SU-DHL-6 (cell line): ENCODE data around the gene GRAMD1A.

Source experiments
- H2AFZ ChIP-seq: fragments of 200-600 bp; sonication (generic); 2 replicates; pipeline ENCODE4 v1.6.1; 2014; ENCODE audit warnings: low read depth, mild to moderate bottlenecking, moderate library complexity, mixed read lengths, antibody characterized with exemption, low read length; ENCODE audit not compliant: severe bottlenecking
- H3F3A ChIP-seq: fragments of 200-600 bp; shearing (Covaris generic); 2 replicates; pipeline ENCODE4 v1.6.0; 2016; ENCODE audit warnings: antibody characterized with exemption, mild to moderate bottlenecking; ENCODE audit not compliant: insufficient read depth
- H3K27ac ChIP-seq: fragments of 200-600 bp; sonication (generic); 2 replicates; pipeline ENCODE4 v1.5.1; 2016; ENCODE audit warnings: low read depth, mild to moderate bottlenecking, low read length, moderate library complexity, mixed read lengths
- H3K27me3 ChIP-seq: fragments of 200-600 bp; sonication (generic), shearing (Covaris generic); 2 replicates; pipeline ENCODE4 v1.6.0; 2014; ENCODE audit warnings: mild to moderate bottlenecking, low read length
- H3K36me3 ChIP-seq: fragments of 200-600 bp; sonication (generic); 2 replicates; pipeline ENCODE4 v1.6.1; 2014; ENCODE audit warnings: mild to moderate bottlenecking, low read length, mixed read lengths
- H3K4me2 ChIP-seq: fragments of 300-600, 200-600 bp; shearing (Covaris generic), sonication (generic); 2 replicates; pipeline ENCODE4 v1.6.0; 2014; ENCODE audit warnings: low read length, low read depth, mild to moderate bottlenecking; ENCODE audit not compliant: poor library complexity, severe bottlenecking
- H3K4me3 ChIP-seq: fragments of 200-600 bp; sonication (generic); 2 replicates; pipeline ENCODE4 v1.5.1; 2014; ENCODE audit warnings: antibody characterized with exemption, low read length, mild to moderate bottlenecking, mixed read lengths; ENCODE audit not compliant: insufficient read depth, poor library complexity, severe bottlenecking
- H3K79me2 ChIP-seq: fragments of 200-600 bp; sonication (generic); 2 replicates; pipeline ENCODE4 v1.6.1; 2014; ENCODE audit warnings: mild to moderate bottlenecking, low read length, moderate library complexity; ENCODE audit not compliant: insufficient read depth
- H3K9ac ChIP-seq: fragments of 200-600 bp; sonication (generic); 2 replicates; pipeline ENCODE4 v1.7.0; 2014; ENCODE audit warnings: mild to moderate bottlenecking, low read length
- H3K9me2 ChIP-seq: fragments of 200-600 bp; sonication (generic); replicated peaks from 2 replicates; pipeline ENCODE4 v1.6.1; 2014; ENCODE audit warnings: low read length; ENCODE audit not compliant: insufficient read depth
- H3K9me3 ChIP-seq: fragments of 200-600 bp; sonication (generic); 2 replicates; pipeline ENCODE4 v1.6.1; 2014; ENCODE audit warnings: low read length, mixed read lengths; ENCODE audit not compliant: insufficient read depth
- H4K20me1 ChIP-seq: fragments of 200-600 bp; sonication (generic); 2 replicates; pipeline ENCODE4 v1.6.1; 2014; ENCODE audit warnings: low read depth, mild to moderate bottlenecking, antibody characterized with exemption, low read length, moderate library complexity, mixed read lengths
- EZH2phosphoT487 ChIP-seq: fragments of 200-600 bp; sonication (generic), shearing (Covaris generic); conservative IDR thresholded peaks from 2 replicates; pipeline ENCODE4 v1.6.1; 2018; ENCODE audit warnings: mild to moderate bottlenecking, antibody characterized with exemption, low read length, moderate library complexity, mixed read lengths
- TF ChIP-seq, protein P1 (sequence below): fragments of 200-600 bp; sonication (generic); IDR thresholded peaks from one replicate; pipeline ENCODE4 v1.5.1; 2017; ENCODE audit warnings: antibody characterized with exemption, mild to moderate bottlenecking, low read length, moderate library complexity; ENCODE audit not compliant: insufficient read depth, poor library complexity, severe bottlenecking

Gene GRAMD1A

DNA sequence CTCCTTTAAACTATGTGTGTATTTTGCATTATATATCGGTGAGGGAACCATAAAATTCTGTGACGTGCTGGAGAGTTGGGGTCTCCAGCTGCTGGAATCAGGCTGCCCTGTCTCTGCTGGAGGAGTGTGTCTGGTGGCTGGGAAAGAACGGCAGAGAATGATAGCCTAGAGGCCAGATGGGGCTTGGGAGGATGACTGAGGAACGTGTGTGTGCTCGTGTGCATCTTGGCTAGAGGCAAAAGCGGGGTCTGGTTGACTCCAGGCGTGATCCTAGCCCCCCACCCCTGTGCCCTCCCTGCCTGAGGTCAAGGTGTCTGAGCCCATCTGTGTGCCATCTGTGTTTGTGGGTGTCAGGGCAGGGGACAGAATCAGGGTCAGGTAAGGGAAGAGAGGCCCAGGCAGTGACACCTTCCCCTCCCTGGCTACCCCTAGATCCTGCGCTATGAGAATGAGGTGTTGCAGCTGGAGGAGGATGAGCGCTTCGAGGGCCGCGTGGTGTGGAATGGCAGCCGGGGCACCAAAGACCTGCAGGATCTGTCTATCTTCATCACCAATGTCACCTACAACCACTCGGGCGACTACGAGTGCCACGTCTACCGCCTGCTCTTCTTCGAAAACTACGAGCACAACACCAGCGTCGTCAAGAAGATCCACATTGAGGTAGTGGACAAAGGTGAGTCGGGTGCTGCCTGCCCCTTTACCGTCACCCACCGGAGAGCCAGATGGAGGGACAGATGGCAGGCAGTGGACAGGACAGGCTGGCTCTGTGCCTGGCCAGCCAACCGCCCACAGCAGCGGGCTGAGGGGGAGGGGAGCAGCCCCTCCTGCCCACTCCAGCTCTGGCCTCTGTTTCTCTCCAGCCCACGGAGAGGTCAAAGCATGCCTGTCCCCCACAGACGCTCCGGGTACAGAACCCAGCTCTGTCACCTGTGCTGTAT lies 33.2 kb downstream of the GRAMD1A start:
- Histone ChIP-seq H4K20me1 (no peaks in the 10 kb centered on the region), H3K4me3 (no peak overlapping the region), H3F3A (no peaks in the 10 kb centered on the region), H3K9me3 (no peaks in the 10 kb centered on the region), H3K27me3 (no peaks in the 10 kb centered on the region), H3K9ac (no peak overlapping the region), H3K4me2 (no peak overlapping the region), H3K27ac (no peak overlapping the region), H2AFZ (no peak overlapping the region), H3K79me2 (no peaks in the 10 kb centered on the region), H3K9me2 (no peaks in the 10 kb centered on the region), H3K36me3 (no peaks in the 10 kb centered on the region)
- TF ChIP-seq EZH2phosphoT487: no peak
- TF ChIP-seq, protein P1, sequence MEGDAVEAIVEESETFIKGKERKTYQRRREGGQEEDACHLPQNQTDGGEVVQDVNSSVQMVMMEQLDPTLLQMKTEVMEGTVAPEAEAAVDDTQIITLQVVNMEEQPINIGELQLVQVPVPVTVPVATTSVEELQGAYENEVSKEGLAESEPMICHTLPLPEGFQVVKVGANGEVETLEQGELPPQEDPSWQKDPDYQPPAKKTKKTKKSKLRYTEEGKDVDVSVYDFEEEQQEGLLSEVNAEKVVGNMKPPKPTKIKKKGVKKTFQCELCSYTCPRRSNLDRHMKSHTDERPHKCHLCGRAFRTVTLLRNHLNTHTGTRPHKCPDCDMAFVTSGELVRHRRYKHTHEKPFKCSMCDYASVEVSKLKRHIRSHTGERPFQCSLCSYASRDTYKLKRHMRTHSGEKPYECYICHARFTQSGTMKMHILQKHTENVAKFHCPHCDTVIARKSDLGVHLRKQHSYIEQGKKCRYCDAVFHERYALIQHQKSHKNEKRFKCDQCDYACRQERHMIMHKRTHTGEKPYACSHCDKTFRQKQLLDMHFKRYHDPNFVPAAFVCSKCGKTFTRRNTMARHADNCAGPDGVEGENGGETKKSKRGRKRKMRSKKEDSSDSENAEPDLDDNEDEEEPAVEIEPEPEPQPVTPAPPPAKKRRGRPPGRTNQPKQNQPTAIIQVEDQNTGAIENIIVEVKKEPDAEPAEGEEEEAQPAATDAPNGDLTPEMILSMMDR: no peak

- Histone ChIP-seq H3K4me2 (no peak overlapping the region), H3K36me3 (no peaks in the 10 kb centered on the region), H3F3A (no peaks in the 10 kb centered on the region), H3K4me3 (no peak overlapping the region), H3K79me2 (no peaks in the 10 kb centered on the region), H3K9me2 (no peaks in the 10 kb centered on the region), H3K27me3 (no peaks in the 10 kb centered on the region), H4K20me1 (no peaks in the 10 kb centered on the region), H3K27ac (no peak overlapping the region), H2AFZ (no peak overlapping the region), H3K9me3 (no peaks in the 10 kb centered on the region), H3K9ac (no peak overlapping the region)
- TF ChIP-seq, protein P1: no peak
- TF ChIP-seq EZH2phosphoT487: no peak
Observed at GRCh38 chr19:35034005-35034502, 33.9 kb downstream of the GRAMD1A start.

DNA sequence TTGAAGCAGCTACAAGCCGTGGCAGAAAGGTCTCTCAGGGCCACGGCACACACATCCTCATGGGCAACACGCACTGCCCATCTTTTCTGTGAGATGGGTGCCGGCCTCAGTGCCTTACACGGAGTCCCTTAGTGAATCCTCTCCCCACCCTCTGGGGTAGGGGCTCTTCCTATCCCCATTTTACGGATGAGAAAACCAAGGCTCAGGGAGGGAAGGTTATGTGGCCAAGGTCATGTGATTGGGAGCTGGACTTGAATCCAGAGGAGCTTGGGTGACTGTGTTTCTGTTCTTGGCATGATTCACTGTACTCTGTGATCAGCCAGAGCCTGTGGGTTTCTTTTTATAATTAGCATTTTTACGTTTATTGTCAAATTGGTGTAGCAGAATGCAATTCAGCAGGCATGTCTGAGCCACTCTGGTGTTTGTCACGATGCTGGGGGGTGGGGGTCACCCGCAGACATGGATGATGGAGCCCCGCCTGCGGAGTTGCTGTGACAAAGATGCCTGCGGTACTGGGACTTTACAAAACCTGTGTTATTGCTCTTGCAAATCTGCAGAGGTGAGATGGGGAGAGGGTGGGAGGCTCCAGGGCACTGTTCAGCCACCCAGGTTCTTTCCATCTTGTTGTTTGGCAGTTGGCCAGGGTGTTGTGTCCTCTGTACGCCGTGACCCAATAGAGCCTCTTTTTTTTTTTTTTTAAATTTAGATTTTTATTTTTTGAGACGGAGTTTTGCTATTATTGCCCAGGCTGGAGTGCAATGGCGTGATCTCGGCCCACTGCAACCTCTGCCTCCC lies 34.7 kb downstream of the GRAMD1A start:
- Histone ChIP-seq H3F3A (no peaks in the 10 kb centered on the region), H3K27ac (no peak overlapping the region), H3K4me2 (no peak overlapping the region), H3K9me2 (no peaks in the 10 kb centered on the region), H3K4me3 (no peak overlapping the region), H3K27me3 (no peaks in the 10 kb centered on the region), H3K9ac (no peak overlapping the region), H3K9me3 (no peaks in the 10 kb centered on the region), H4K20me1 (no peaks in the 10 kb centered on the region), H3K36me3 (no peaks in the 10 kb centered on the region), H2AFZ (no peak overlapping the region), H3K79me2 (no peaks in the 10 kb centered on the region)
- TF ChIP-seq, protein P1: no peak
- TF ChIP-seq EZH2phosphoT487: no peak
